ENCODE data around the gene LMO1.
A peak's percentile ranks its signal among the peaks of the same experiment; 100 is the strongest.

Gene LMO1

GRCh38 chr11:8202516-8203413 lies 60.9 kb downstream of the LMO1 start:
- DNase-seq, result no peak

- no peak for DNase-seq
Observed at GRCh38 chr11:8201644-8202365, 61.9 kb downstream of the LMO1 start.

GRCh38 chr11:8199676-8200075 lies 64.0 kb downstream of the LMO1 start:
- DNase-seq, result no peak

GRCh38 chr11:8196749-8197148 lies 66.9 kb downstream of the LMO1 start:
- no peak for DNase-seq

- DNase-seq, result no peak
Observed at GRCh38 chr11:8194956-8195355, 68.7 kb downstream of the LMO1 start.

- DNase-seq, result no peak
Observed at GRCh38 chr11:8192896-8193209, 70.8 kb downstream of the LMO1 start.

GRCh38 chr11:8192016-8192895 lies 71.4 kb downstream of the LMO1 start:
- DNase-seq, result peak in 4 of 6 experiments; percentile 2 to 10 (median 3)

- DNase-seq, result no peak
Observed at GRCh38 chr11:8190431-8190830, 73.2 kb downstream of the LMO1 start.

- DNase-seq, result no peak
Observed at GRCh38 chr11:8186429-8186828, 77.2 kb downstream of the LMO1 start.

GRCh38 chr11:8183111-8183510 lies 80.6 kb downstream of the LMO1 start:
- no peak for DNase-seq

- DNase-seq, result no peak
Observed at GRCh38 chr11:8180469-8180868, 83.2 kb downstream of the LMO1 start.

GRCh38 chr11:8178297-8178696 lies 85.4 kb downstream of the LMO1 start:
- DNase-seq, result no peak

- DNase-seq, result no peak
Observed at GRCh38 chr11:8177136-8177535, 86.5 kb downstream of the LMO1 start.

Measured in stimulated activated naive CD4-positive, alpha-beta T cell (primary cell).